Stimulated activated CD8-positive, alpha-beta memory T cell treated with anti-CD3 and anti-CD28 coated beads, Interleukin-15, amount 100 ng/mL, for 48 hours (primary cell): Measurements from ENCODE around the gene NDUFS2.
A peak's percentile ranks its signal among the peaks of the same experiment; 100 is the strongest.

Source experiments
- DNase-seq, 2 donors: peaks; one replicate each; pipeline ENCODE4 v3.0.0-alpha.2; 2020; ENCODE audit warnings: low read depth in 2 of 2

Gene NDUFS2

DNA sequence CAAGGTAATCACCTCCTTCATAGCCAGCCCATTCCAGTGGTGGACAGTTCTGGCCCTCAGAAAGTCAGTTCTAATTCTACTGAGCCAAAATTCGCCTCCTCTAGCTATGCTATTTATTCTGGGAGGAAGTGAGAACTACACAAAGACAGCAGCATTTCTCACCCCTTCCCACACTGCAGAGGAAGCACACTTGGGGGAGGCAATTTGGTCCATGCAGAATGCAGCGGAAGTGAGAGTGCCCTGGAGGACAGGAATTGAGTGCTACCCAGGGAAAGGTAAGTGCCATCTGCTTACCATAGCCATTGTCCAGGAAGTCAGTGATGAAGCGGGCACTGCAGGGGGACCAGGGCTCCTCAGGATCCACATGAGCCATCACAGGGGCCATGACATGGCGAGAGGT, 7.0 kb upstream of the NDUFS2 start:
- DNase-seq: no peak

DNA sequence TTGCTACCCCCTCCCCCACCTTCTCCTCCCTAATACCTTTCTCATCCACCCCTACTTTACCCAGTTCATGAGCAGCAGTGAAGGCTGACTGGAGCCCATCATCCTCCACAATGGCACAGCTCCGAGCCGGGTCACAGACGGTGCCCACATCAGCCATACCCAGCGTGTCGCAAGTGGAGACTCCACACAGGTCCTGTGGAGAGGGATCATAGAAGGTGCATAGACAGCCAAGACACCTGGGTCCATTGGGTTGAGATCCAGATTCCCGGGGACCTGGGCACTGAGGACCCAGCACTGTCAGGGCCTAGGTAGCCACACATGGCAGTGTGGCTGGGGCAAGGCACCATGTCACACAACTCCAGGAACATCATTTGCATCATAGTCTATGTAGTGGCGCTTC, 6.1 kb upstream of the NDUFS2 start:
- no peak for DNase-seq

DNA sequence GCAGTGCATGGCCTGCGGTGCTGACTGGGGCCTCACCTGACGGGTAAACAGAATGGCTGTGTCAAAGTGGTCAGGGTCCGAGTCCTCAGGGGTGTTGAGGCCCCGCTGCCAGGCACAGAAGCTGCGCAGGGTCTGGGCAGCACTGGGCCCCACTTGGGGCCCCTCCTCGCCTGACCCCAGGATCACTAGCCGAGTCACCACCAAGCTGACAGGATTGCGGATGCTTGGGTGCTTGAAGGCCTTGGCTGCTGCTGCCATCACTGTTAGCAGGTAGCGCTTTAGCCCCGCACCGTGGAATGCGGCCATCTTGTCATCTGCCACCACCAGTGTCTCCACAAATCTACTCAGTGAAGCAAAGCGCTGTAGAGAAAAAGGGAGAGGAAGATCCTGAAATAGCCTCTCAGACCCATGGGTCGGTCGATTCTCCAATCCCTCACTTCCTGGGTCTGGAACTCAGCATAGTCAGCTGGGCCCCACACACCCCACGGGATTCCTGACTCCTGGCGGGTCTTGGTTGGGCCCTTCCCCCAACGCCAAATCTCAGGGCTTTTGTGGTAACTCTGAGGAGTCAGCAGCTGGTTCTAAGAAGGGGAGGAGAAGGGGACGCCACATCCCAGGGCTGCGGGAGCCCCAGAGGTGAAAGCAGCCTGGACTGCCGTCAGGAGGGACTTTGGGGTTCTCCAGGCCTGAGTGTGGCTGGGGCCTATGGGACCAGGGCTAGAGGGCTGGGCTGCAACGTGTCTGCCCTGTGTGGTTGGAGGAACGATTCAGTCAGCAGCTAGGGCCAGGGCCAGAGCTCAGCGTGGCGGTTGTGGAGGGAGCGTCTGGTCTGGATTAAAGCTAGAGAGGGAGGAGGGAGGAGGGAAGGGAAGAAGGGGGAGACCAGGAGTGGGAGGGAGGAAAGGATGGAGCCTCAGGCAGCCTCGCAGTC, 5.4 kb upstream of the NDUFS2 start:
- no peak for DNase-seq

DNA sequence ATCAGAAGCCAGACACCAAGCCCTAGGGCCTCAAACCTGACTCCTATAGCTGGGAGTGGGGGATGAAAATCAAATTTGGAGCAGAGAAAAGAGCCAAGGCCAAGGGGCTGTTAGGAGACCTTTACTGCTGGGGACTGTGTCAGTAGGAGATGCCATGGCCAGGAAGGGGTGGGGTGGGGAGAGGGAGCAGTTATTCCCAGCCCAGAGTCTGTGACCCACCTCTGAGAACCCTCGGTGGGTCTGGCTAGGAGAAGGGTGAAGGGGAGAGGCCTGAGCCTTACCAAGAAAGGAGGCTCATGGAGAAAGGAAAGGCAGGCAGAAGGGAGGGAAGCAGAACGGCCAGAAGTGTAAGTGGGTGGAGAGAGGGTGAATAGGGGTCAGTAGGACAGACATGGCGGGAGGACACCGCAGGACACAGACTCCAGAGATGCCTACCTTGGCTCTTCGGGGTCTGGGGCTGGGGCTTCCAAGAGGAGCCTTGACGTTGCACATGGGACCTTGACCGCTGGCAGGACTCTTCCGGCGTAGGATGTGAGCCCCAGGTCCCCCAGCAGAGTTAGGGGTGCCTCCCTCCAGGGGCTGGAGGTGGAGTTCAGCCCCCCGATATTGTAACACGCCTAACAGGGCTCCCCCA, 4.5 kb upstream of the NDUFS2 start:
- DNase-seq: no peak

DNA sequence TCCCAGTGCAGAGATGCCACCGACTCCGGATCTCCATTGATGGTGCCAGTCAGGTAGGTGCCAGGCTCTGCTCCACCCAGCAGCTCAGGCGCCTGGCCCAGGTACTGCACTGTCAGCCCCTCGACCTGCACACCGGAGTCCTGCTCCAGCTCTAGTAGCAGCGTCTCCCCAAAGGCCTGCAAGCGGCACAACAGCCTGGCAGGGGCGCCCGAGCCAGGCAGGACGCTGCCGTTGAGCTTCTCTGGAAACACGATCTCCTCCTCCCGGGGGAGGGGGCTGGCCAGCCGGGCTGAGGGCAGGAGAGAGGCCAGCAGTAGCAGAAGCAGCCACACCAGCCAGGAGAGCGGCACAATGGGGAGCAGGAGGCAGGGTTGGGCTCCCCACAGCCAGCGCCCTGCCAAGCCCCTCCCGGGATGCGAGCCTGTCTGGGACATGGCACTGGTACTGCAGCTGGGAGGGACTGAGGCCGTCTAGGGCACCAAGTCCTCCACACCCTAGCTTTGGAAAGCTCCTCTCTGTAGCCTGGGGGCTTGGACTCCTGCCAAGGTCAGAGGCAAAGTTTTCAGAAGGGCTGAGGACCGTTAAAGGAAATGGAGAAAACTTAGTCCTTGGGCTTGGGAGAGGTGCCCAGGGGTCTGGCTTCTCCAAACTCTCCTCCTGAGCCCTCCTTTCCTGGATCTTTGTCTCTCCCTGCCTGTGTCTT, 3.8 kb upstream of the NDUFS2 start:
- DNase-seq: no peak

DNA sequence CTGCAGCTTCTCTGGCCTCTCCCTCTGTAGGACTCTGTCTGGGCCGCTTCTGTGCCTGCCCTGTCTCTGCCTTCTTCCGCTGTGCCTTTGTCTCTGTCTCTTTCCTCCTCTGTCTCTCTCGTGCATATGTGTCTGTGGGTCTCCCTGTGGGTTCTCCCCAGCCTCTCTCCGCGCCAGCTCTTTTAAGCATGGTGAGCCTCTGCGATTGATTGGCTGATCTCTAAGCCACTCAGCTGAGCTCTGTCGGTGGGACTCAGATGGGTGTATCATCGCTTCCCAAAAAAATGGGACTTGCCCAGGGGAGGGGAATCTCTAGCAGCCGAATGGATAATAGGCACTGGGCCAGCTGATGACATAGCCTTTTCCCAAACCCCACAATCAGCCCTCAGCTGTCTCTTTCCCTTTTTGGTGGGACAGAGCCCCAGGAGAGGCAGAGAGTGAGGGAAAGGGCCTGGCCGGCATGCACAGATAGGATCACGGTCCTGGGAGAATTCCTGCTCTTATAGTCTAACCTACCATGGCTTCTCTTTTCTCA, 3.2 kb upstream of the NDUFS2 start, which contains the start of gene ADAMTS4:
Gene ADAMTS4 (minus strand): TSS at position 158 of the 535 bp plus-strand sequence. CDS start 427 bp downstream, outside the sequence.
- DNase-seq: no peak

DNA sequence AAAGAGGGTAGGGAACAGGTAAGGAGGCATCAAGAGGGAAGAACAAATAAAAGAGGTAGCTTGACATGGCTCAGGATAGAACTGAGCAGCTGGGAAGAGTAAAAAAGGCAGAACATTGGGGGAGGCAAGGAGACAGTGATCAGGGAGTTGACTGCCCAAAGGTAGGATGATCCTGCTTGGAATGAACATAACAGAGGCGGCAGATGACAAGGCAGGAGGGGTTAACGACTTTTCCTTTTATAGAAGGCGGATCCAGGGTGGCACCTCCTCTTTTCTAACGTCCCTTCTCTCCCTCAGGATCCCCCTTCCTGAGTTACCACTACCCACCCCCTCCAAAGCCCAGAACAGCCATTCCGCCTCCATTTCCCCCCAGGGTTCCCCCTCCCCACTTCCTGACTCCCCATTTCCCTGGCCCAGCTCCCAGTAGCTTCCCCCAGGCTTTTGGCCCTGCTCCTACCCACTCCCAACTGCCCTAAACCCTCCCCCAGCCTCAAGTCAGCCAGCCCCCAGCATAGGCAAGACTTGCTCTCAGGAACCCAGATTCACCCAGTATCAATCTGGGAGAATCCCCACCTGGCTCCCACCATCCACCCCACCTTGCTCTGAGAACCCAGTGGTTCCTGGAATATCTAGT, 2.5 kb upstream of the NDUFS2 start:
- DNase-seq: no peak

DNA sequence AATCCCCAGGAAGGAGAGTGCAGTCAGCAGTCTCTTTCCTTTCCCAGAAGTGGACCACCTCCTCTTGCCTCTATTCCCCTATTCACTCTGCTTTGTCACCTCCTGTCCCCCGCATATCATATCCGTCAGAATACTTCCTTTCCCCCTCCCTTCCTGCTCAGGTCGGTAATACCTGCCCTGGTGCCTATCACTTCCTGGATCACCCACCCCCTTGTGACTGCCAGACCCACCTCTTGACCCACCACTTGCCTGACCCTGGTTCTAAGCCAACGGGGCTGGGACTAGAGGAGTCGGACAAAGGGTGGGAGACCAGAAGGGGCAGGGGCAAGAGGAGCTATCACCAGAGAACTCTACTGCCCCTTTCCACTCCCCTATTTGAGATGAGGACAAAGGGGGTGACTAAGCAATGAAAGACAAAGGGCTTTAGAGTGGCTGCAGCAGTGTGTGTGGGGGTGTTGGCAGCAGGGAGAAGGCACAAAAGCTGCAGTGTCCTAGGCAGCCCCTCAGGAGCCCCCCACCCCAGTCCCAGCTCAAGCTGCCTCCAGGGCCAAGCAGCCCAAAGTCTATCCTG, 1.7 kb upstream of the NDUFS2 start:
- DNase-seq: no peak

DNA sequence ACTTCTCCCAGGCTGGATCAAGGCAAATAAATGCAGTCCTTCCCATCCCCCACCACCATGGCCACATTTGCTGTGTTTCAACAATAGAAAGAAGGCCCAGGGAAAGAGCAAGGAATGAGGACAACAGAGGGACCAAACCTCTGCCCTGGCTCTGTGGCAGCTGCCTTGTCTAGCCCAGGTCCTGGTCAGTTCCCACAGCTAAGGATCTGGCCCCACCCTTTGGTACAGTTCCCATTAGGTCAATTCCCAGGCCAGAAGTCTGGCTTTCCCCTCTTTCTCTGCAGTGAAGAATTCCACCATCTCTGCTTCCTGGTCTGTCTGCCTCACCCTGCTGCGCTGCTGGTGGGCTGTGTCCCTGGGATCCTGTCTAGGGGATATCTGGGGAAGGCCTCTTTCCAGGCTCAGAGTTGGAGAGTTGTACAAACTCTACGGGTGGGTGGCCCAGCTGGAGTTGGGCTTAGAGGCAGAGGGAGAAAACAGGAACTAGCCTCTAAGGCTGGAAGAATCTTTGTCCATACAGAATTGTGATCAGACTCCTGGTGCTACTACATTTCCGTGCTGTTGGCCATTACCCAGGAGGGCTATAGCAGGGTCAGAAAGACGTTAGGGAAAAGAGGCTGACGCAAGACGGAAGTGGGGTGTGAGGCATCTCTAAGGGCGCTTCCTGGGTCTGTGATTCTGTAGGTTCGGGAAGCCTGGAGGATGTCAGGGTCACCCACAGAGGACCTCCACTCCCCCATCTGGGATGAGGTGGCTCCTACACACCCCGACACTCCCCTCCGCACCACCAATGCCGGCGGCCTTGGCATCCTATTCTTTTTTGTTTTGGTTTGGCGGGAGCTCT, 953 bp upstream of the NDUFS2 start:
- no peak for DNase-seq

DNA sequence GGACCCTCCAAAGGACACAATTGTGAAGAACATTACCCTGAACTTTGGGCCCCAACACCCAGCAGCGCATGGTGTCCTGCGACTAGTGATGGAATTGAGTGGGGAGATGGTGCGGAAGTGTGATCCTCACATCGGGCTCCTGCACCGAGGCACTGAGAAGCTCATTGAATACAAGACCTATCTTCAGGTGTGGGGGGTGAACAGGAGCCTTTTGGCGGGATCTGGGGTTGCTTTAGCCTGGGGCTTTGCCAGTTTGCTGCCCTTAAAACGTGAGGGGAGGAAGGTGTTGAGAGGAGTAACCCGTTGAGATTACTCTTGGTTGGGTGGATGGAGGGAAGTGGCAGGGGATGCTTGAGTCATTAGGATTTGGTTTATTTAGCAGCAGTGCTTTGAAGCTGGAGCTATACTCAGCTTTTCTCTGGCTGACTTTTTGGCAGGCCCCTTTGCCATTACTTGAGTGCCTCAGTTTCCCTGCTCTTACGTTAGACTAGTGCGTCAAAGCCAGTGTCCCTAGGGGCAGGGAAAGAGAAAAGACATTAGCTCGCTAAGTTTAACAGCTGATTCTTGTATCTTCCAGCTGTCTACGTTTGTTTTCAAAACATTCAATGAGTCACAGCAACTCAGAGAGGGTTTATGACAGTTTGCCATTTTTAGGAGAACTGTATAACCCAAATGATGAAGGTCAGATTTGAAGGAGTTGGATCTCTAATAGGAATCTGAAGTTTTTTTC, 4.4 kb downstream of the NDUFS2 start:
- DNase-seq: no peak

DNA sequence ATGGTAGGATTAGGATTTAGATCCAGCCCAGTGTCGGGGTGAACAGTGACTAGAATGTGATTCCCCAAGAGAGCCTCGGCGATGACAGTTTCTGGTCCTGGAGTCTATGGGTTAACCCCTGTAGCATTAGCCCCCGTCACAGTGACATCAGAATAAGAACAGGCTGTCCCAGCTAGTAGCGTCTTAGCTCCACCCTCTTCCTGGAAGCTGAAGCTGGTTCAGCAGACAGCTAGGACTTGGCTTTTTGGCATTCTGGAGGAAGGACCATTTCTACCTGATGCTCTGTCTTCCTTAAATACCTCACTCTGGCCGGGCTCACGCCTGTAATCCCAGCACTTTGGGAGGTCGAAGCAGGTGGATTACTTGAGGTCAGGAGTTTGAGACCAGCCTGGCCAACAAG, 5.0 kb downstream of the NDUFS2 start:
- DNase-seq: no peak

DNA sequence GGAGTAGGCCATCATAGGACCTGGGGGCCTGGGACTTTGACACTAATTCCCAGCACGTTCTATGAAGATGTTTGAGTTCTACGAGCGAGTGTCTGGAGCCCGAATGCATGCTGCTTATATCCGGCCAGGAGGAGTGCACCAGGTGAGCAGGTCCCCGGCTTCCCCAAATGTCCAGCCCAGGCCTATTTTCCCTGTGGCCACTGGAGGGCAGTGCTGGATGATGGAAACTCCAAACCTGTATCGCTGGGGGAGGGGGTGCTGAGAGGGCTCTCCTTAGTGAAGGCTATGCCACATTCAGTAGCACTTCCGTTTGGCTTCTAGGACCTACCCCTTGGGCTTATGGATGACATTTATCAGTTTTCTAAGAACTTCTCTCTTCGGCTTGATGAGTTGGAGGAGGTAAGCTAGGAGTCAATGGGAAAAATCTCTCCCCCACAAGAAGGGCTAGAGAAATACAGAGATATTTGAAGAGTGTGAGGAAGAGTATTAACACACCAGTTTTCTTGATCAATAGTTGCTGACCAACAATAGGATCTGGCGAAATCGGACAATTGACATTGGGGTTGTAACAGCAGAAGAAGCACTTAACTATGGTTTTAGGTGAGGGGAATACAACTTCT, 7.7 kb downstream of the NDUFS2 start:
- DNase-seq: peak in 1 of 2 donors; percentile 50

DNA sequence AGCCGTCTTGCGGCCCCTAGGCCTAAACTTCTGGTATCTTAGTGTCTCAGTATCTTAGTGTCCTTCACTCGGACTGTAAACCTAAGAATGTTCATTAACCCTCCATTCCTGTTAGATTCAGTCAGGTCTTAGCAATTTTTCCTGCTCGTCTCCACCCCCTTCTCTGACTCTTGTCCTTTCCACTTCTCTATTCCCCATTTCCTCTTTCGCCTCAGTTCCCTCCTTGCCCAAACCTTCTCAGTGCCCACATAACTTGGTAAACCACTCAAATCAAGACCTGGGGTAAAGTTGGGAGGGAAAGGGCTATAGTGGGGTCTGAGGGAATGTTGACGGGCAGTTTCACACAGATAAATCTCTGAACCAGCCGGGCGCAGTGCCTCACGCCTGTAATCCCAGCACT, 12.2 kb downstream of the NDUFS2 start:
- DNase-seq: no peak

DNA sequence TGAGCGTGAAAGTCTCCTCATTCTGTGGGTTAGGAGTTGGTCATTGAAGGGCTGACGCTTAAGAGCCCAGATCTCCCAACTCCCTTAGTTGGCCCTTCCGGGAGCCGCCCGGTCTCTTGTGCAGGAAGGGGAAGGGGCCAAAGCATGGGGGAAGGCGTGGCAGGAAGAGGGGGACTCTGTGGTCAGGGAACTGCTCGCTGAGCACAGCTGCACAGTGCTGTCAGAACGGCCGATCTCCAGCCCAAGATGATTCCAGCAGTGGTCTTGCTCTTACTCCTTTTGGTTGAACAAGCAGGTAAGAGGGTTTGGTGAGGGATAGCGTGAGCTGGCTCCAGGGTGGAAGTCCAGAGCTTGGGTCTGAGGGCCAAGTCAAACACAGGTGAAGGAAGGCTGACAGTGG, 12.9 kb downstream of the NDUFS2 start, which contains the start of gene FCER1G:
Gene FCER1G (plus strand): TSS at position 220 of the 400 bp plus-strand sequence. CDS start 27 bp downstream, at position 247.
- no peak for DNase-seq

DNA sequence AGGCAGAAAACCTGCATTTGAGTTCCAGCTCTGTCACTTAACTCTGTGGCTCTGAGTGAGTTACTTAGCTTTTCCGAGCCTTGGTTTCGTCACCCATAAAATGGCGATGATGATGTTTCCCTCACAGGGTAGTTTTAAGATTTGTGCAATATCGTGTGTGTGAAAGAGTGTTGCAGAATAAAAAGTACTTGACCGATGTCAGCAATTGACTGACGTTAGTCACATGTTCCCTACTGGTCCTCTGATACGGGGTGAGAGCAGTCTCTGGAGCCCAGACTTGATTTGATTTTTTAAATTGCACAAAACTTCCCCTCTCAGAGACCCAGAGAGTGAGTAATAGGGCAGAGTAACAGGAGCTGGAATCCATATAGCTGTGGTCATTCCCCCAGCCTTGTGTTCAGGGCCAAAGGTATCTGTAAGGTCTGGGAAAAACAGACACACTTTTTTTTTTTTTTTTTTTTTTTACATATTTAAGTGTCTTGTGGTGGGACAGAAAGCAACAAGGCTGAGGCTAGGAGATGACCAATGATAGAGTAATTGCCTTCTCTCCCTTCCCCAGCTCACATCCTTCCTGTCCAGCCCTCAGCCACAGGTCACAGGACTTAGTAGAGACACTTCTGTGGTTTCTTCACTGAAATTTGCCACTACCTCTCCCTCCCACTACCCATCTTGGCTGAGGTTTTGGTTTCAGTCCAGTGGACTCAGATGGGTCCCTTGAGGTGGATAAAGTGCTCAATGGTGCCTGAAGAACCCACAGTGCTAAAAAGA, 15.0 kb downstream of the NDUFS2 start:
- DNase-seq: no peak

DNA sequence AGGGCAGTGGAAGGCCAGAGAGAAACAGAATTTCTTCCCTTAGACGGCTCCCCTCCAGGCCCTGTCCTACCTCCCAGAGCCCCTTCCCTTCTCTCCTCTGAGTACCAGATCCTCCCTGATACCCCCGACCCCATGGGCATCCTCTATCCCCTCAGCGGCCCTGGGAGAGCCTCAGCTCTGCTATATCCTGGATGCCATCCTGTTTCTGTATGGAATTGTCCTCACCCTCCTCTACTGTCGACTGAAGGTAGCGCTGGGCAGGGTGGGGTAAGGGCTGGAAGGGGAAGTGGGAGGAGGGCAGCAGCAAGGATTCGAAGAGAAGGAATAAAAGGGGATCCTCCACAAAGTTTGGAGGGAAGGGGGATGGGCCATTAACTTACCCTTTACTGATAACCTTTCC, 15.7 kb downstream of the NDUFS2 start:
- DNase-seq: no peak

DNA sequence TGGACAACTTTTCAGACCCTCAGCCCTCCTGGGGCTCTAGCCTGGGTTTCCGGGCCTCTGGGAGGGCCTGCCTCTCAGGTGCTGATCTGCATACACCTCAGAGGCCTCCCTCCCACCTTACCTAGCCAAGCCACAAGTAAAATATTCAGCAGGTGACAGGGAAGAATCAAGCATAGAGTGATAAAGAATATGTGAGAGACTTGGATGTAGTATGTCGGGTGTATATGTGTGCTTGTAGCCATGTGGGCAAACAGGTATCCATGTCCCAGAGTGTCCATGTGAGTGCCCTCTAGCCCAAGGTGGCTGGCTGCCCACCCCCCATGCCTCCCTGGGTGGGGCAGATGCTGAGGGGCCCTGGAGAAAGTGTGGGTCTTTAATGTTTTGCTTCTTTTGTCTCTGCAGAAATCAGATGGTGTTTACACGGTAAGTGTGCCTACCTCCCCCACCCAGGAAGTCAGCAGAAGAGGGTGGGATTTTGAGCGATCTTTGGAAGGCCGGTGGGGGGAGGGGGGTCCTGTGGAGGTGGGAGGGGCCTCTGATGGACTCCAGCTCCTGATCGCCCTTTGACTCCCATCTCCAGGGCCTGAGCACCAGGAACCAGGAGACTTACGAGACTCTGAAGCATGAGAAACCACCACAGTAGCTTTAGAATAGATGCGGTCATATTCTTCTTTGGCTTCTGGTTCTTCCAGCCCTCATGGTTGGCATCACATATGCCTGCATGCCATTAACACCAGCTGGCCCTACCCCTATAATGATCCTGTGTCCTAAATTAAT, 16.3 kb downstream of the NDUFS2 start:
- DNase-seq: no peak
